Measurements from ENCODE around the gene PIGN.
"Not testable (repeated sequence)": the region's sequence is repeated elsewhere in the genome, so short reads cannot be mapped to it uniquely, and the experiment has no call there.

- not testable (repeated sequence) for TF ChIP-seq CTCF (IDR thresholded peaks at IDR 0.05; ENCODE audit: borderline replicate concordance, extremely low read depth, low read length, poor library complexity, severe bottlenecking); EZH2 (IDR thresholded peaks at IDR 0.05; ENCODE audit: borderline replicate concordance, low read depth, low read length, severe bottlenecking)
These were observed 152.6 kb downstream of the PIGN start for GRCh38 chr18:62034286-62034685.
